ENCODE results near the gene AAMP.

Gene AAMP

GRCh38 chr2:218221000-218221399 lies 48.9 kb downstream of the AAMP start:
- no peak for DNase-seq (ENCODE audit: low read depth)

GRCh38 chr2:218219934-218220333 lies 50.0 kb downstream of the AAMP start:
- DNase-seq (ENCODE audit: low read depth), result no peak

- no peak for DNase-seq (ENCODE audit: low read depth)
These were observed 51.4 kb downstream of the AAMP start for GRCh38 chr2:218218268-218219185.

GRCh38 chr2:218217360-218218267 lies 52.3 kb downstream of the AAMP start:
- no peak for DNase-seq (ENCODE audit: low read depth)

GRCh38 chr2:218216674-218217359 lies 53.1 kb downstream of the AAMP start, which contains the start of gene ARPC2:
Gene ARPC2 (plus strand): TSS chr2:218217189. CDS start chr2:218217471, 282 bp downstream.
- peak; percentile 63 for DNase-seq (ENCODE audit: low read depth)

- DNase-seq (ENCODE audit: low read depth), result no peak
These were observed 53.6 kb downstream of the AAMP start for GRCh38 chr2:218216336-218216673.
